NCI-H2227 treated with DMSO at 0.1 percent for 48 hours (cell line): ENCODE results near the gene NEUROD1.
A peak's percentile ranks its signal among the peaks of the same experiment; 100 is the strongest.
"Not testable (repeated sequence)": the region's sequence is repeated elsewhere in the genome, so short reads cannot be mapped to it uniquely, and the experiment has no call there.

ENCODE experiments used
- DNase-seq: peaks from one replicate; lab custom pipeline; 2025; lab: John Stamatoyannopoulos, UW

NEUROD1 gene

DNA sequence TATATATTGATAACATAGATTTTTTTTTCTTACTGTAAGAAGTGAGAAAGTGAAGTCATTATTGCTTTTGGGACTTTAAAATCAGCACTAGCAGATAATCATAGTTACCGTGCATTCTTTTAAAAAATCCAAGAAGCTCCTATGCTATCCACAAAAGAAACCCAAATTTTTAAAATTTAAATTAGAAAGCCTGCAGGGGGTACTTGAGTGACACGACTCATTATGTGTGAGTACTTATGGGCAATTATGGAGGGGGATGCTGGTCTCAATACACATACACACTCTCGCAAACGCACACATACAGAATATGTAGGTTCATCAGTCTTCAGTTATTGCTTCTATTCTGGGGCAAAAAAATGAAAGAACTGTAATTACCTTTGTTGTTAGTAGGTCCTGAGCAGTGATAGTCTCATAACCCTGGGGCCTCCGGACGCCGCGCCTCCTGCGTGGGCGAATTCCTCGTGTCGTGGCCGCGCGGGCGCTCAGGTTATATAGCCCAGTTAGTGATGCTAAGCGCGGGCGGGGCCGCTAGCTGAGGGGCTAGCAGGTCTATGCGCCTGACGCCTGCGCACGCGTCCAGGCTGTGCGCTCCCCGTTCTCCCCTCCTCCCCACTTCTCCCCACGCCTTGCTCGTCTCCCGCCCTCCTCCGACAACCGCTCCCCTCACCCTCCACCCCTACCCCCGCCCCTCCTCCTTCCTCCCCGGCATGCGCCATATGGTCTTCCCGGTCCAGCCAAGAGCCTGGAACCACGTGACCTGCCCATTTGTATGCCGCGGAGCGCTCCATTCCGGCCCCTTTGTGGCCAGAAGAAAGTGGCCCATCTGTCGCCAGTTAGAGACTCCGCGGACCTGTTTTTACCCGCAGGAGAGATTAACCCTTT is at the start of gene NEUROD1:
Gene NEUROD1, minus strand, starts transcription at position 463 of the 882 bp plus-strand sequence. CDS start 1,657 bp downstream, outside the sequence.
- DNase-seq = peak; percentile 93

DNA sequence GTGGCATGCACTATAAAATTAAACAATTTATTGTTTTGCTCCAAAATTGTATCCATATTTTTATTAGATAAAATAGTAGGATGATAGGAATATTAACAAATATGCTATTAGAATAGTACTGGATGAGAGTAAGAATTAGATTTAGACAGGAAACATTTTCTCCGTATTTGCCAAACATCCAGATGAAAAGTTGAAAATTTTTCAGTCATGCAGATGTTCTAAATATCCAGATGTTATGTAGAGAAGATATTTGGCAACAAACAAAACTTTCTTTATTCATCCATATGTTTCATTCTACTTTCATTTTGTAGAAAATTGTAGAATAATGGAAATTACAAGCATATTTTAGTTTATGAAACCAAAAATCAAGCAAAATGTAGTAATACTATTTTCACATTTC is 45.2 kb upstream of the NEUROD1 start:
- no peak for DNase-seq

DNA sequence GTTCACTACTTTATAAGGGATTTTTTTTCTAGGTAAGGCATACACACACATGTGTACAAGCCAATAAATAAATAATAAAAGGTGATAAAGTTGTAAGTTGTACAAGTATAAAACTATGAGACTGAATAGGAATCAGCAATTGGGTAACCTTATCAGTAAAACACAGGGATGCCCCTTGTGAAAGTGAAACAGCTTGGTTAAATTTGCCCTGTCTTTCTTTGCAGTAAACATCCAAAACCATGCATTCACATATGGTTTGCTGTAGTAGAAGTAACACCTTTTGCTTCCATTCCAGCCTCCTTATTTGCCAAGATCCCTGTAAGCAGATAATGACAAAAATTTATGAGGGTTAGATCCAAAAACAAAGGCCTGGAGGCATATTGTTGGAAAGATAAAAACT is 44.3 kb upstream of the NEUROD1 start:
- no peak for DNase-seq

DNA sequence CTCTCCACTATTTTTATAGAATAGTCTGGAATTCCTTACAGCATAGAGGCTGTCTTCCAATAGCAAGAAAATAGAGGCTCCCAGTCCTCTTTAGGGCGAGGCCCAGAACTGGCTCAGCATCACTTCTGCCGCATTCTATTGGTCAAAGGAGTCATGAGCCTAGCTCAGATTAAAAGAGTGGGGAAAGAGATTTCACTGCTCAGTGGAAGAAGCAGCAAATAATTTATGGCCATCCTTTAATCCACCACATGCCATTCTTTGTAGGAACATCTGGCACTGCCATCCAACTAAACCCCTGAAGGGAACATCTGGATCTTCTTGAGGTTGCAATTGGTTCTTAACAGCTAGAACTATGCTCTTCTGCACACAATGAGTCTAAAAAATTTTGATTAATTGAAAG is 43.4 kb upstream of the NEUROD1 start:
- DNase-seq = no peak

DNA sequence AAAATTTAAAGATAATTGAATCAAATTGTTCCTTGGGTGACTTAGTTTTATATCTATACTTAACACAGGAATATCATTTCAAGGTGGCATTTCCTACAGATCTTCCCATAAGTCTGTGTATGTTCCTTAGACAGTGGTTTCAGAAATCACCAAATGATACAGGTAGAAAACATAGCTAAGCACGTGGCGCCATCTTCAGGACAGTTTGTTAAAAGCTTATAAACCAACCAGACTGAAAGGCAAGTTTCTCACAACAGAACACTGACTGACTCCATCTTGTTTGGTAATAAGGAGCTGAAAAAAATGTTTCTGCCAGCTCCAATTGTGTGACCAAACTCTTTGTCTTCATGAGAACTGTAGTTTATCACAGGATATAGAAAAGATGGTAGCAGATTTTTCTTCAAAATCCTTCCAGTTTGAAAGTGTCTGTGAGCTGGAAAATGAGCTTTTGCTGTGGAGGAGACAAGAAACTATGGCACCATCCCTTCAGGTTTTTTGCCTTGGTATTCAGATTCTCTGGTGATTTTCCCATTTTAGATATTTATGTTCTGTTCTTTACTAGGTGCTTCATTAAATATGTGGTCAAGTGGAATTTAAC is 34.8 kb upstream of the NEUROD1 start:
- DNase-seq = peak; percentile 94

DNA sequence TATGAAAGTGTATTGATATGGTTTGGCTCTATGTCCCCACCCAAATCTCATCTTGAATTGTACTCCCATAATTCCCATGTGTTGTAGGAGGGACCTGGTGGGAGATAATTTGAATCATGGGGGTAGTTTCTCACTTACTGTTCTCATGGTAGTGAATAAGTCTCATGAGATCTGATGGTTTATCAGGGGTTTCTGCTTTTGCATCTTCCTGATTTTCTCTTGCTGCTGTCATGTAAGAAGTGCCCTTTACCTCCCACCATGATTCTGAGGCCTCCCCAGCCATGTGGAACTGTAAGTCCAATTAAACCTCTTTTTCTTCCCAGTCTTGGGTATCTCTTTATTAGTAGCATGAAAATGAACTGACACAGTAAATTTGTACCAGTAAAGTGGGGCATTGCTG is 30.7 kb upstream of the NEUROD1 start:
- DNase-seq = not testable (repeated sequence)

DNA sequence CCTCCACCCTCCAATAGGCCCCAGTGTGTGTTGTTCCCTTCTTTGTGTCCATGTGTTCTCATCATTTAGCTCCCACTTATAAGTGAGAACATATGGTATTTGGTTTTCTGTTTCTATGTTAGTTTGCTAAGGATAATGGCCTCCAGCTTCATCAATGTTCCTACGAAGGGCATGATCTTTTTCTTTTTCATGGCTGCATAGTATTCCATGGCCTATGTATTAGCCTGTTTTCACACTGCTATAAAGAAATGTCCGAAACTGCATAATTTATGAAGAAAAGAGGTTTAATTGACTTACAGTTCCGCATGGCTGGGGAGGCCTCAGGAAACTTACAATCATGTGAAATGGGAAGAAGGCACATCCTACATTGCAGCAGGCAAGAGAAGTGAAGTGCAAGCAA is 22.2 kb upstream of the NEUROD1 start:
- DNase-seq = not testable (repeated sequence)

DNA sequence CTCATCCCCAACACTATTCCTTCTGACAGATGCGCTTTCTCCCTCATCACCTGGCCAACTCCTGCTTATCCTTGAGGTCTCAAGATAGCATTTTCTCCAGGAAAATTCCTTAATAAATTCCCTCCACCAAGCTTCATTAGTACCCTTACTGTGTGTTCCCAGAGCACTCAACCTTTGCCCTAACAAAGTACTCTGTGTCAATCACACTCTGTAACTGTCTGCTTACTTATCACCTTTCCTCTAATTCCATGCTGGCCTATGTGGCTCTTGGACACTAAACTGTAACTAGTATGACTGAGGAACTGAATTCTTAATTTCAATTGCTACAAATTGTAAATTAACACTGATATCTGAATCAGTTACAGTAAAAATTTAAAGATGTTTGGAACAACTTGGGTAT is 17.9 kb upstream of the NEUROD1 start:
- no peak for DNase-seq

DNA sequence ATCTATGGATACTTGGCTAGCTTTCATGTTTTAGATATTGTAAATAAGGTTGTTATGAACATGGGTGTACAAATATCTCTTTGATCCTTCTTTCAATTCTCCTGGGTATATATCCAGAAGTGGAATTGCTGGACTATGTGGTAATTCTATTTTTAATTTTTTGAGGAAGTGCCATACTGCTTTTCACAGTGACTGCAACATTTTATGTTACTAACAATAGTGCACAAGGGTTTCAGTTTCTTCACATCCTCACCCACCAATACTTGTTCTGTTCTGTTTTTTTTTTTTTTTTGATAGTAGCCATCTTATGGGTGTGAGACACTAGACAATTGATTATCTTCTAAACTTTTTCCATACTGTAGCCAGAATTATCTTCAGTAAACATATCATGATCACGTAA is 17.3 kb upstream of the NEUROD1 start:
- DNase-seq = no peak

DNA sequence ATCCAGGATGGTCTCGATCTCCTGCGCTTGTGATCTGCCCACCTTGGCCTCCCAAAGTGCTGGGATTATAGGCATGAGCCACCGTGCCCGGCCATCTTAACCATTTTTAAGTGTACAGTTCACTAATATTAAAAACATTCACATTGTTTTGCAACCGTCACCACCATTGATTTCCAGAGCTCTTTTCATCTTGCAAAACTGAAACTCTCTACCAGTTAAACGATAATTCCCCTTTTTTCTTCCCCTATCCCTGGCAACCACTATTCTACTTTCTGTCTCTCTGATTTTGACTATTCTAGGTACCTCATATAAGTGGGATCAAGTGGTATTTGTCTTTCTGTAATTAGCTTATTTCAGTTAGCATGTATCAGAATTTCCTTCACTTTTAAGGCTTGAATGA is 16.8 kb upstream of the NEUROD1 start:
- no peak for DNase-seq

DNA sequence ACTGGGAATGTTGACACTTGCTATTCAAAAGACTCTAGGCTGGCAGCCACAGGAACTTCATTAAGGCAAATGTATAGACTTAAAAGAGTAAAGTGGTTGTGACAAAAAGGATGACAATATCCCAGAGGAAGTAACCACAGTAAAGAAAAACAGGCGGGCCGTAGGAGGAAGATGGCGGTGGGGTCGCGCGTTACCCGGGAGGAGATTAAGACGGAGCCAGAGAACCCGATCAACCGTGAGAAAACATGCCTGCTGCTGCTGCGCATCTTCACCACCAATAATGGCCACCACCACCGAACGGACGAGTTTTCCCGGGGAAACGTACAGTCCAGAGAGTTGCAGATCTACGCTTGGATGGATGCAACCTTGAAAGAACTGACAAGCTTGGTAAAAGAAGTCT is 14.0 kb upstream of the NEUROD1 start:
- no peak for DNase-seq

DNA sequence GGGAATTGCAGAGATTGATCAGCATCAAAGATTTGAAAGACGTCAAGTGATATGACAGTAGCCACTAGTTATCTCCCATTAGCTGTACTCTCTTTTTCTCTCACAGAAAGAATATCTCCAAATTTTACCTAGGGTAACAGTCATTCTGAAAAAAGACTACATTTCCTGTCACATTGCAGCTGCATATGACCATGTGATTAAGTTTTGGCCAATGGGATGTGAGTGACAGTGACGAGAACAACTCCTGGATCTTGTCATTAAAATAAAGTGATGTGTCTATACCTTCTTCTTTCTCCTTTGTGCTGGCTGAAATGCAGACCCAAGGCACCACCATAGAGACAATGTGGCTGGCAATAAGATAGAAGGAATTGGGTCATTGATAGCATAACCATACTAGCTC is 10.5 kb upstream of the NEUROD1 start:
- no peak for DNase-seq

DNA sequence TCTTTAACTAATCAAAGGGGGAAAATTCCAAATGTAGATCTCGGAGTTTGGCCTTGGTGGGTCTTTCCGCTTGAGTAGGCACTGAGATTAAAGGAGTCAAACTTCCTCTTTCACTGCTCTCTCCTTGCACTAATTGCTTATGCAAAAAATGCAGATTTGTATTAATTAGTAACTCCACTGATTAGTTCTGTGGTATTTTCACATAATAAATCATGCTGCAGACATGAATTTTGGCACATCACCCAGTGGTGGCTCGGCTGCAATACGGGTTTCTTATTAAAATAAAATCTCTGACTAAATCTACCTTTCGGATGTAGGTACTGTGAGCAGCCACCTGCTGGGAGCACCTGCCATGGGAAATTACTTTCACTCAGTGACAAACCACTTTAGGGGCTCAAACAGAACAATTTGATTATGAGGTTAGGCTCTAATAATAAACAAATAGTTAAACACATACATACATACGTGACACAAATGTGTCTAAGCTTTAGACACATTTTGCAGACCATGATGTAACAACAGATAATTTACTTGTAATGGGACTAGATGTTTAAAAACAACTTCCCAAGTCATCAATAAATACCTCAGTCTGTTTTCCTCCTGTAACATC is 6.4 kb upstream of the NEUROD1 start:
- no peak for DNase-seq

DNA sequence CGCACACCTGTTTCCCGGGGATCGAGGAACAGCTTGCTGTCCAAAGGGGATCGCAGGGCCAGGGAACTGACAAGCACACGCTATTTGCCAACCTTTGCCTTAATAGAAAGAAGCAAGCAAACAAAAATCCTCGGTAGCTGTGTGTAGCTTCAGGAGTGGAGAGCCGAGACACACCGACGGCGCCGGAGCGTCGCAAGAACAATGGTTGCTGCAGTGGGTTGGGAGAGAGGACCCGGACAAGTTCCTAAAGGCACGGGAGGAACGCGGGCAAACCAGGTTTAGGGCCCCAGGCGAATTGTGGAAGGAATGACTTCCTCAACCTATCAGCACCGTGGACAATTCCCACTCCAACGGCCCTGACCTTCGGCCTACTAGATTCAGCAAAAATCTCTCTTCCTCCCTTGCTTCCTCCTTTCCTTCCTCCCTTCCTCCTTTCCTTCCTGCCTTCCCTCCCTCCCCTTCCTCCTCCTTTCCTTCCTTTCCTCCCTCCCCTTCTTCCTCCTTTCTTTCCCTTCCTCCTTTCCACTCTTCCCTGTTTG is 4.9 kb upstream of the NEUROD1 start:
- no peak for DNase-seq

DNA sequence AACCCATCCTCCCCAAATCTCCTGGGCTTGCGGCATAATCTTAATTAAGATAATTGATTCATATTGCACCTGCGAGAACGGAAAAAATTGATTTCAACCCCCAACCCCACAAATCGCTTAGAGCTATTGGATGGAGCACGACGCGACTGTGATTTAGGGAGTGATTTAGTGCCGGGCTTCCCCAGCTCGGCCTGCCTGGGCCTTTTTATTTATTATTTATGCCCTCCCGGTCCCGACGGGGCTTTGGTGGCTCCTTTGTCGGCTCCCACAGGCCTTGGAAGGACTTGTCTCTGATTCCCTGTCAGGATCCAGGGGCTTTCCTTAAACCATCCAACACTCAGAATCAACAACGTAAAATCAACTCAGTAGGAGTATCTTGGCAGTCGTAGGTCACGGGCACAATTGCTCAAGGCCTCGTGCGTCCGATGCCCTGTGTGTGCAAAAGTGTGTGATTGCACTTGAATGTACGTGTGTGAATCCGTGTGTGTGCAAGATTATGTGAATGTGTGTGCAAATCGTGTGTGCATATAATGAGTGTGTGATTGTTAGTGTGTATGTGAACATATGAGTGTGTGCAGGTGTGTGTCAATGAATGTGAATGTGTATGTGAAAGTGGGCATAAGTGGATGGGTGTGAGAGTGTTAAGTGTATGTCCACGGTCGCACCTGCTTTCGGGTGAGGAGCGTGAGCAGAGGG is 4.3 kb upstream of the NEUROD1 start:
- DNase-seq = no peak

DNA sequence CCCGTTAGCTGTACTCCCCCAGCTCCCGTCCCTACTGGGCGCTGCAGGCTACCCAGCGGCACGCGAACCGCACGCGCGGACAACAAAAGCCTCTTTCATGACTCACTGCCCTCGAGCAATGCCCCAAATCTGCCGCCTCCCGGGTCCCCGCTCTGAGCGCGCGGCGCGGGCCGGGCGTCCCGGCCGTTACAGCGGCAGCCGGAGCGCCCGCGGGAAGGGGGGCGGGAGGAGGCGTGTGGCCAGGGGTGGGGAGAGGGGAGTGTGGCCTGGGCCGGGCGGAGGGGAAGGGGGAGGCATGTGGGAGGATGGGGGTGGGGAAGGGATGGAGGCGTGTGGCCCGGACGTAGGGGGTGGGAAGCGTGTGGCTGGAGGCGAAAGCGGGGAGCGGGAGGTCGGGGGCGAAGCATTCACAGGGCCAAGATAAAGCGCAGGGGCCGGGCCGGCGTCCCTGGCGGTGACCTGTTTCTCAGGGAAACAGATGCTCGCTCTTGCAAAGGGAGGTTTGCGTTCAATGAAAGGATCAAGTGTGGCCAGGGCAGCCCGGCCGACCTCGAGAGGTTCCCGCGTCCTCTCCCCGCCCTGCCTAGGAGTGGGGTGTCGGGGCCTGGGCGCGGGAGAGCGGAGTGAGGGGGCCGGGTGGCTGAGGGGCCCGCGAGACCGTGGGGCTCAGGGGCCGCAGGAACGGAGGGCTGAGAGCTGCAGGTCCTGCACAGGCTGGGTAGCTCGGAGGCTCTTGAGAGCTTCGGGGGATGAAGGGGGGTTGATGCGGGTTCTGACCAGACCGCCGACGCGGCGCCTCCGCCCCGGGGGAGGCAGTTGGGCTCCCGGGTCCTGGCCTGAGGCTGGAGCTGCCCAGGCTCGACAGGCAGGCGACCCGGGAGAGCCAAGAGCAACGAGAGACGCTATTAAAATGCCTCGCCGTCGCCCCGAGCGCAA is 3.5 kb upstream of the NEUROD1 start:
- no peak for DNase-seq

DNA sequence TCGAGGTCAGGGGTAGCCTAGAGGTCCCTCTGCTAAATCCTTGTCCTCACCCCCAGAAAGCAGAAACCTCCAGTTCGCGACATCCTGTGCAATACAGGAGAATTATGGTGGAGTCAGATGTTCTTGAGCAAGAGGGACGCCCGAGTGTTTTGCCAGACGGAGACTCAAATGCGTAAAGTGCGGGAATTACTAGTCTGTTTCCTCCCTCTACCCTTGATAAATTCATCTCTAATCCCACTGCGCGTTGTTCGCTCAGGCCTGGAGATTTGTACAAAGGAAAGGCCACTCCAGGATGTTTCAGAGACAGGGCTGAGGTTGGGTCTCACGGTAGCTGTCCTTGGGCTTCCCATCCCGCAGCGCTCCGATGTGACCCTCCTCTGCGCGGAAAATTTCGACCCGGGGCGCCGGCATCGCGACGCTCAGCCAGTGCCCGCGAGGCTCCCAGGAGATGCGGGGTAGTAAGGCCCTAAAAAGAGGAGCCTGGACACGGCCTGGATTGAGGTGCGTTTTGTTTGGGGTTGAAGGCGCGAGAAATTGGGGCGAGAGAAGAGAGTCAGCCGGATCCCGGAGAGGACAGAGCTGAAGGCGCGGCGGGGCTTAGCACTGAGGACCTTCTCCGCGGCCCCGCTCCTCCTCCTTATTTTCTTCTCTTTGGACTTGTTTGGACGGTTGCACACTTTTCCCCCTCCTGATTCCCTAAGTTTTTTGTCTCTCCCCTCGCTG is 2.6 kb upstream of the NEUROD1 start:
- DNase-seq = no peak

DNA sequence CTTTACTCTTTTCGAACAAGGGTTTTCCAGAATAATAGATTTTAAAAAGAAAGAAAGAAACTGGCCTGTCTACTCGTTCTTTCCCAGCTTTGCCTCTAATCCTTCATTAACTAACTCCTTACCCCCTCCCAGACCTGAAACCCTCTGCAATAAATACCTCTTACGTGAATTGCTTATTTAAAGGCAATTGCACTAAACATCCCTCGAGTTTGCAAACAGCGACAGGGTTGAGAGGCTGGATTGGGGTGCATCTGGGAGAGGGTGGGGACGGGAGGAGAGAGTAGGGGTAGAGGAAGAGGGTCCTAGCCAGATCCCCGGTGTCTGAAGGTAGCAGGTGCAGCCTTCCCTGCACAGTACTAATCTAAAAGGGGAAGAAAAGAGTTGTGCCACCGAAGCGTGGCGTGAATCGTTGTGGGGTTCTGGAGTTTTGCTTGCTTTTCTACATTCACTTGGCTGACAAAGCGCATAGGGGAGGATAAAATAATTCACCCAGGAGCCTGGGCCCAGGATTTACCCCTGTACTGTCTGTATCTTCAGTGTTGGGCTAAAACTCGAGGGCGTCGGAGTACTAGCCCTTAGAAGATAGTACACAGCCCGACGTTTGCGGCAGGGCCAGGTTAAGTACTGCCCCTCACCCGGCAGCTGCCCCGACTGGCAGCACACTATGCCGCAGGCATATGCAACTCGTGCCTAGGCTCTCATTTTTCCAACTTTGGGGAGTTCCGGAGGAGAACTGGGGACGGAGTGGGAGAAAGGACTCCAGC is 1.9 kb upstream of the NEUROD1 start:
- no peak for DNase-seq

DNA sequence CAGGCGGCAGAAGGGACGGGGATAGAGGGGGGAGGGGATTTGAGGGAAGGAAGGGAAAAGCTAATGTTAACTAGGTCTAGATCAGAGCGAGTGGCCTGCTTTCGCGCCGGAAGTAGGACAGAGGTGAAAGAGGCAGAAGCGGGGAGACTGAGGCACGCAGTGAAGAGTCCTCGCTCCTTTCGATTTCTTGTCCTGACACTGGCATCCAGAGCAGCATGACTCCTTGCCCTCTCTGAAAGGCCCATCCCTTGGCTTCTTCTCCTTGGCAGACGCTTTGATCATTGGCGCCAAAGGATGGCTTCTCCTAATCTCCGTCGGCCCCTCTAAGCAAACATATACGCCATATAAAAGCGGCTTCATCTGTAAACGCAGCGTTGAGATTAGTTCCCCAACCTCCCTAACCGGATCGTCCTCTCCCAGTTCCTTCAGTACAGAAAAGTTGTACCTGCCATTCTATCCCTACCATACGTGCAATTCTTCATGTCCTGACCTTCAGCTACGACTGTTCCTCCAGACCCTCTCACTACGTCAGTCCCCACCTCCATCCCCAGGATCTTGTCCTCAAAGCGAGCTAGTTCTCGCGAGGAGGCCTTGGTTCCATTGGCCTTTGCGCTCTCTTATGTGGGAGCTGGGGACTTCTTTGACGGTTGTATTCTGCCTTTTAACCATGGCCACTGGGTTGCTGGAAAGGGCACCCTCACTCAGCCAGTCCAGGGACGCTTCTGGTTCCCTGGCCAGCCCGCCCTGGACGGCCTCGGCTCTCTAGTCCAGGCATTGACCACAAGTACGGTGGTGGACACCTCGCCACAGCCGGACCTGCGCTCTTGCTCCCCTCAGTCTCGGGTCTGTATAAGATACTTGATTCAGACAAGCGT is 857 bp upstream of the NEUROD1 start:
- no peak for DNase-seq
